Peyer's patch (tissue), 4 donors: Measurements from ENCODE around the gene CRNKL1. TPM values are rescaled to one million over a fixed set of nuclear protein-coding genes. Genes with fewer than 3 reads are reported as not detected.

ENCODE experiments used
- DNase-seq, 3 donors: peaks; one replicate each; pipeline ENCODE4 v3.0.0-alpha.2; 2017 to 2019
- H3K27ac ChIP-seq, 4 donors: fragments of 200-600 bp; sonication (generic); one replicate each; pipeline ENCODE4 v1.5.1; 2016 to 2019
- H3K27me3 ChIP-seq, 2 donors: fragments of 200-600 bp; sonication (generic); one replicate each; pipeline ENCODE4 v1.5.1; 2019
- H3K36me3 ChIP-seq, 3 donors: fragments of 200-600 bp; sonication (generic); one replicate each; pipeline ENCODE4 v1.5.1; 2016 to 2019
- H3K4me1 ChIP-seq, 4 donors: fragments of 200-600 bp; sonication (generic); one replicate each; pipeline ENCODE4 v1.5.1; 2016 to 2019
- H3K4me3 ChIP-seq, 4 donors: fragments of 200-600 bp; sonication (generic); 1 replicate in 3 of 4; 2 replicates in 1 of 4; pipeline ENCODE4 v1.5.1; 2016 to 2019; ENCODE audit warnings: mild to moderate bottlenecking in 1 of 4
- H3K9me3 ChIP-seq, 4 donors: fragments of 200-600 bp; sonication (generic); one replicate each; pipeline ENCODE4 v1.5.1; 2016 to 2019; ENCODE audit warnings: mild to moderate bottlenecking in 1 of 4
- CTCF ChIP-seq, 6 experiments: fragments of 450-650 bp in 4 of 6; fragments of 200-600 bp in 2 of 6; sonication (generic) in 1 of 6; IDR thresholded peaks; one replicate each; pipeline ENCODE4 v1.5.1; 2017 to 2019; ENCODE audit warnings: antibody characterized with exemption in 6 of 6, mild to moderate bottlenecking in 3 of 6, moderate library complexity in 1 of 6
- POLR2A ChIP-seq, 2 donors: fragments of 450-650 bp; IDR thresholded peaks; one replicate each; pipeline ENCODE4 v1.5.1; 2017; ENCODE audit warnings: antibody characterized with exemption in 2 of 2, mild to moderate bottlenecking in 2 of 2, moderate library complexity in 2 of 2
- total RNA-seq, 4 donors: library from RNA; depleted of rRNA; stranded (reverse); fragments of >200 nt; gene quantifications; one replicate each; pipeline ENCODE4 v1.1.0, GENCODE V29; 2016

CRNKL1 gene
- total RNA-seq, 4 donors from 2014 or later = 11.9 to 56.1 (median 23.9) TPM

GRCh38 chr20:20092827-20093226, 40.6 kb upstream of the CRNKL1 start:
- H3K4me1 ChIP-seq = no peaks in the 10 kb centered on the region
- no peak for DNase-seq
- no peak for TF ChIP-seq CTCF (IDR thresholded peaks at IDR 0.05)
- no peak for TF ChIP-seq POLR2A (IDR thresholded peaks at IDR 0.05)
- H3K27me3 ChIP-seq = no peaks in the 10 kb centered on the region
- no peaks in the 10 kb centered on the region for H3K36me3 ChIP-seq
- H3K27ac ChIP-seq = no peak overlapping the region
- no peak overlapping the region for H3K4me3 ChIP-seq
- H3K9me3 ChIP-seq = no peaks in the 10 kb centered on the region

GRCh38 chr20:20089939-20090338, 37.7 kb upstream of the CRNKL1 start:
- no peaks in the 10 kb centered on the region for H3K9me3 ChIP-seq
- TF ChIP-seq POLR2A (IDR thresholded peaks at IDR 0.05) (no peak), CTCF (IDR thresholded peaks at IDR 0.05) (no peak)
- no peaks in the 10 kb centered on the region for H3K27me3 ChIP-seq
- H3K4me1 ChIP-seq = no peaks in the 10 kb centered on the region
- no peak for DNase-seq
- no peak overlapping the region for H3K4me3 ChIP-seq
- H3K36me3 ChIP-seq = no peaks in the 10 kb centered on the region
- H3K27ac ChIP-seq = no peak overlapping the region

GRCh38 chr20:20089018-20089417, 36.8 kb upstream of the CRNKL1 start:
- no peaks in the 10 kb centered on the region for H3K36me3 ChIP-seq
- no peak for TF ChIP-seq CTCF (IDR thresholded peaks at IDR 0.05)
- no peak for TF ChIP-seq POLR2A (IDR thresholded peaks at IDR 0.05)
- no peaks in the 10 kb centered on the region for H3K9me3 ChIP-seq
- H3K4me1 ChIP-seq = no peaks in the 10 kb centered on the region
- H3K27ac ChIP-seq = no peak overlapping the region
- no peak for DNase-seq
- H3K27me3 ChIP-seq = no peaks in the 10 kb centered on the region
- no peak overlapping the region for H3K4me3 ChIP-seq

- no peaks in the 10 kb centered on the region for H3K36me3 ChIP-seq
- no peaks in the 10 kb centered on the region for H3K9me3 ChIP-seq
- H3K27ac ChIP-seq = no peak overlapping the region
- DNase-seq = no peak
- TF ChIP-seq CTCF (IDR thresholded peaks at IDR 0.05) = no peak
- no peak for TF ChIP-seq POLR2A (IDR thresholded peaks at IDR 0.05)
- H3K27me3 ChIP-seq = no peaks in the 10 kb centered on the region
- H3K4me3 ChIP-seq = no peak overlapping the region
- no peaks in the 10 kb centered on the region for H3K4me1 ChIP-seq
Observed at GRCh38 chr20:20085812-20086211, 33.5 kb upstream of the CRNKL1 start.

DNA sequence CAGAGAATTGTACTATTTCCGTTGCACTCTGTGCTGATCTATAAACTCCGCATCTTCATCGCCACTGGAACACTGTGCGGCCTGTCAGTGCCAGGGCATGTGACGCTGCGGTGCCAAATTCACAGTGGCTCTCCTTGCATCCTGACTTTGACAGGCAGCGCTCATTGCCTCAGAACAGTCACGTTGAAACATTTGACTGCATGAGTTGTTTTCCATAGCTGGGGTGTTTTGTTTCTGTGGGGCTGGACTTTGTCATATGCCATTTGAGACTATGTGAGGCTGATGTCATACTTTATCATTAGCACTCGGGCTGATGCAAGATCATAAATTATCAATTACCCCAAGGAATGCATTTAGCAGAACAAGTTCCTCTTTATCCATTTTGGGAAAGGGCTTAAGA, 32.8 kb upstream of the CRNKL1 start:
- Histone ChIP-seq H3K4me3 (no peak overlapping the region), H3K9me3 (no peaks in the 10 kb centered on the region), H3K36me3 (no peaks in the 10 kb centered on the region), H3K27me3 (no peaks in the 10 kb centered on the region), H3K27ac (no peak overlapping the region), H3K4me1 (no peaks in the 10 kb centered on the region)
- DNase-seq = no peak
- no peak for TF ChIP-seq POLR2A (IDR thresholded peaks at IDR 0.05)
- no peak for TF ChIP-seq CTCF (IDR thresholded peaks at IDR 0.05)

DNA sequence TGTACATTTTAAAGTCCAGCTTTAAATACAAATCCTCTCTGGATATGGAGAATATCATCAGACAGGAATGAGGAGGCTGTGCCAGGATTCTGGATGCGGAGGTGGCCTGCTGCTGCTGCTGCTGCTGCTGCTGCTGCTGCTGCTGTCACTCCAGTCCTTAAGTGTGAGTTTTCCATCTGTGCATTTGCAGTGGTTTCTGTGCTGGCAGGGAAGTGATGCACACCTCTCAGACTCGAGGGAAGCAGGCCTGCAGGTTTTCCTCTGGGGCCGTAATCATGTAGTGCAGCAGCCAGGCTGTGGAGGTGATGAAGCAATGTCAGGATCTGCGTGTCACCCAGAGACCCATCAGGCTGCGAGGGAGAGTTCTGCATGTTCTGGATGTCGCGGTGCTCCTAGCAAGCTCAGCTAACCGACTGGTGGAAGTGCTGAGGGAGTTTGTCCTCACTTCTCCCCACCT, 32.1 kb upstream of the CRNKL1 start:
- H3K9me3 ChIP-seq = no peaks in the 10 kb centered on the region
- no peak overlapping the region for H3K4me3 ChIP-seq
- TF ChIP-seq POLR2A (IDR thresholded peaks at IDR 0.05) (no peak), CTCF (IDR thresholded peaks at IDR 0.05) (no peak)
- no peak for DNase-seq
- no peak overlapping the region for H3K27ac ChIP-seq
- H3K4me1 ChIP-seq = no peaks in the 10 kb centered on the region
- no peaks in the 10 kb centered on the region for H3K36me3 ChIP-seq
- no peaks in the 10 kb centered on the region for H3K27me3 ChIP-seq
